ENCODE data around the gene TRPV4.

Gene TRPV4

DNA sequence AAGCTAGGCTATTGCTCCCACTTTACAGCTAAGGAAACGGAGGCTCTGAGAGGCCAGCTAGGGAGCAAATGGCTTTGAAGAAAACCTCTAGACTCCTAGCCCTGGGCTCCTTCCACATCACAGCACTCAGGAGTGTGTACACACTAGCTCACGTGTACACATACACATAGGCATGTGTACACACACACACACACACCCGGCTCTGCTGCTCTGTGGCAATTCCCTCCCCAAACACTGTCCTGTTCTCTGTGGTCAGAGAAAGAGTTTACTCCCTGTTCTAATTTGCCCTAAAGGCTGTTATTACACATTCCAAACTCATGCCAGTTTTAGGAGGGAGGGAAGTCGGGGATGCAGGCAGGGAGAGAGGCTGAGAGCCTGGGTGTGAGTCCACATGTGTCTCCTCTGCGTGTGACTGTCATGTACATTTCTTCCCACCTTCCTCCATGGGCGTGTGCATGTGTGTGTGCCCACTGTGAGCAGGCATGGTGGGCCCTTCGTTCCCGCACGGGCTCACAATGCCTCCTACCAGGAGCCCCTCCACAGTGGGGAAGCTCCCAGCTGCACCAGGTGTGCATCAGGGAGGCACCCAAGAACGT lies 14.2 kb downstream of the TRPV4 start:
- Histone ChIP-seq H3K4me1 (ENCODE audit: control insufficient read depth in 2 of 2, insufficient read depth in 2 of 2, low read length in 2 of 2) (no peaks in the 10 kb centered on the region), H3K9ac (ENCODE audit: low read depth in 1 of 2, low read length in 2 of 2) (no peak overlapping the region), H3K36me3 (ENCODE audit: control insufficient read depth in 2 of 2, insufficient read depth in 2 of 2, low read length in 2 of 2) (no peaks in the 10 kb centered on the region), H3K27me3 (ENCODE audit: control insufficient read depth in 2 of 2, insufficient read depth in 2 of 2, low read length in 2 of 2) (peaks cover 0 to 2% of the 10 kb centered on the region in 2 donors), H3K4me3 (ENCODE audit: low read length in 2 of 2) (no peak overlapping the region), H3K27ac (ENCODE audit: low read depth in 2 of 2, low read length in 2 of 2) (no peak overlapping the region), H3K9me3 (ENCODE audit: control insufficient read depth in 2 of 2, low read length in 2 of 2) (no peaks in the 10 kb centered on the region)

- peaks cover 0 to 2% of the 10 kb centered on the region in 2 donors for H3K27me3 ChIP-seq (ENCODE audit: control insufficient read depth in 2 of 2, insufficient read depth in 2 of 2, low read length in 2 of 2)
- H3K27ac ChIP-seq (ENCODE audit: low read depth in 2 of 2, low read length in 2 of 2), result no peak overlapping the region
- no peak overlapping the region for H3K4me3 ChIP-seq (ENCODE audit: low read length in 2 of 2)
- H3K36me3 ChIP-seq (ENCODE audit: control insufficient read depth in 2 of 2, insufficient read depth in 2 of 2, low read length in 2 of 2), result no peaks in the 10 kb centered on the region
- H3K9me3 ChIP-seq (ENCODE audit: control insufficient read depth in 2 of 2, low read length in 2 of 2), result no peaks in the 10 kb centered on the region
- no peaks in the 10 kb centered on the region for H3K4me1 ChIP-seq (ENCODE audit: control insufficient read depth in 2 of 2, insufficient read depth in 2 of 2, low read length in 2 of 2)
- H3K9ac ChIP-seq (ENCODE audit: low read depth in 1 of 2, low read length in 2 of 2), result no peak overlapping the region
Measured at GRCh38 chr12:109818253-109818652, 14.9 kb downstream of the TRPV4 start.

GRCh38 chr12:109817627-109818231 lies 15.5 kb downstream of the TRPV4 start:
- Histone ChIP-seq H3K27ac (ENCODE audit: low read depth in 2 of 2, low read length in 2 of 2) (no peak overlapping the region), H3K9me3 (ENCODE audit: control insufficient read depth in 2 of 2, low read length in 2 of 2) (no peaks in the 10 kb centered on the region), H3K4me3 (ENCODE audit: low read length in 2 of 2) (no peak overlapping the region), H3K36me3 (ENCODE audit: control insufficient read depth in 2 of 2, insufficient read depth in 2 of 2, low read length in 2 of 2) (no peaks in the 10 kb centered on the region), H3K9ac (ENCODE audit: low read depth in 1 of 2, low read length in 2 of 2) (no peak overlapping the region), H3K27me3 (ENCODE audit: control insufficient read depth in 2 of 2, insufficient read depth in 2 of 2, low read length in 2 of 2) (peaks cover 0 to 2% of the 10 kb centered on the region in 2 donors), H3K4me1 (ENCODE audit: control insufficient read depth in 2 of 2, insufficient read depth in 2 of 2, low read length in 2 of 2) (no peaks in the 10 kb centered on the region)

GRCh38 chr12:109816870-109817269 lies 16.3 kb downstream of the TRPV4 start:
- Histone ChIP-seq H3K27ac (ENCODE audit: low read depth in 2 of 2, low read length in 2 of 2) (no peak overlapping the region), H3K36me3 (ENCODE audit: control insufficient read depth in 2 of 2, insufficient read depth in 2 of 2, low read length in 2 of 2) (no peaks in the 10 kb centered on the region), H3K4me1 (ENCODE audit: control insufficient read depth in 2 of 2, insufficient read depth in 2 of 2, low read length in 2 of 2) (no peaks in the 10 kb centered on the region), H3K9me3 (ENCODE audit: control insufficient read depth in 2 of 2, low read length in 2 of 2) (no peaks in the 10 kb centered on the region), H3K4me3 (ENCODE audit: low read length in 2 of 2) (no peak overlapping the region), H3K27me3 (ENCODE audit: control insufficient read depth in 2 of 2, insufficient read depth in 2 of 2, low read length in 2 of 2) (peaks cover 0 to 2% of the 10 kb centered on the region in 2 donors), H3K9ac (ENCODE audit: low read depth in 1 of 2, low read length in 2 of 2) (no peak overlapping the region)

- H3K9ac ChIP-seq (ENCODE audit: low read depth in 1 of 2, low read length in 2 of 2), result no peak overlapping the region
- no peak overlapping the region for H3K27ac ChIP-seq (ENCODE audit: low read depth in 2 of 2, low read length in 2 of 2)
- H3K4me3 ChIP-seq (ENCODE audit: low read length in 2 of 2), result no peak overlapping the region
- H3K4me1 ChIP-seq (ENCODE audit: control insufficient read depth in 2 of 2, insufficient read depth in 2 of 2, low read length in 2 of 2), result no peaks in the 10 kb centered on the region
- no peaks in the 10 kb centered on the region for H3K9me3 ChIP-seq (ENCODE audit: control insufficient read depth in 2 of 2, low read length in 2 of 2)
- peaks cover 0 to 2% of the 10 kb centered on the region in 2 donors for H3K27me3 ChIP-seq (ENCODE audit: control insufficient read depth in 2 of 2, insufficient read depth in 2 of 2, low read length in 2 of 2)
- no peaks in the 10 kb centered on the region for H3K36me3 ChIP-seq (ENCODE audit: control insufficient read depth in 2 of 2, insufficient read depth in 2 of 2, low read length in 2 of 2)
Measured at GRCh38 chr12:109815757-109816617, 17.2 kb downstream of the TRPV4 start.

- Histone ChIP-seq H3K27ac (ENCODE audit: low read depth in 2 of 2, low read length in 2 of 2) (no peak overlapping the region), H3K4me3 (ENCODE audit: low read length in 2 of 2) (no peak overlapping the region), H3K36me3 (ENCODE audit: control insufficient read depth in 2 of 2, insufficient read depth in 2 of 2, low read length in 2 of 2) (no peaks in the 10 kb centered on the region), H3K9me3 (ENCODE audit: control insufficient read depth in 2 of 2, low read length in 2 of 2) (no peaks in the 10 kb centered on the region), H3K27me3 (ENCODE audit: control insufficient read depth in 2 of 2, insufficient read depth in 2 of 2, low read length in 2 of 2) (peaks cover 0 to 2% of the 10 kb centered on the region in 2 donors), H3K9ac (ENCODE audit: low read depth in 1 of 2, low read length in 2 of 2) (no peak overlapping the region), H3K4me1 (ENCODE audit: control insufficient read depth in 2 of 2, insufficient read depth in 2 of 2, low read length in 2 of 2) (no peaks in the 10 kb centered on the region)
Measured at GRCh38 chr12:109815225-109815624, 18.0 kb downstream of the TRPV4 start.

- Histone ChIP-seq H3K4me1 (ENCODE audit: control insufficient read depth in 2 of 2, insufficient read depth in 2 of 2, low read length in 2 of 2) (no peaks in the 10 kb centered on the region), H3K27ac (ENCODE audit: low read depth in 2 of 2, low read length in 2 of 2) (no peak overlapping the region), H3K9me3 (ENCODE audit: control insufficient read depth in 2 of 2, low read length in 2 of 2) (no peaks in the 10 kb centered on the region), H3K4me3 (ENCODE audit: low read length in 2 of 2) (no peak overlapping the region), H3K36me3 (ENCODE audit: control insufficient read depth in 2 of 2, insufficient read depth in 2 of 2, low read length in 2 of 2) (no peaks in the 10 kb centered on the region), H3K9ac (ENCODE audit: low read depth in 1 of 2, low read length in 2 of 2) (no peak overlapping the region), H3K27me3 (ENCODE audit: control insufficient read depth in 2 of 2, insufficient read depth in 2 of 2, low read length in 2 of 2) (no peaks in the 10 kb centered on the region)
Measured at GRCh38 chr12:109814600-109815150, 18.5 kb downstream of the TRPV4 start.

GRCh38 chr12:109813810-109814416 lies 19.3 kb downstream of the TRPV4 start:
- Histone ChIP-seq H3K36me3 (ENCODE audit: control insufficient read depth in 2 of 2, insufficient read depth in 2 of 2, low read length in 2 of 2) (no peaks in the 10 kb centered on the region), H3K4me3 (ENCODE audit: low read length in 2 of 2) (no peak overlapping the region), H3K9me3 (ENCODE audit: control insufficient read depth in 2 of 2, low read length in 2 of 2) (no peaks in the 10 kb centered on the region), H3K9ac (ENCODE audit: low read depth in 1 of 2, low read length in 2 of 2) (no peak overlapping the region), H3K4me1 (ENCODE audit: control insufficient read depth in 2 of 2, insufficient read depth in 2 of 2, low read length in 2 of 2) (no peaks in the 10 kb centered on the region), H3K27ac (ENCODE audit: low read depth in 2 of 2, low read length in 2 of 2) (no peak overlapping the region), H3K27me3 (ENCODE audit: control insufficient read depth in 2 of 2, insufficient read depth in 2 of 2, low read length in 2 of 2) (no peaks in the 10 kb centered on the region)

DNA sequence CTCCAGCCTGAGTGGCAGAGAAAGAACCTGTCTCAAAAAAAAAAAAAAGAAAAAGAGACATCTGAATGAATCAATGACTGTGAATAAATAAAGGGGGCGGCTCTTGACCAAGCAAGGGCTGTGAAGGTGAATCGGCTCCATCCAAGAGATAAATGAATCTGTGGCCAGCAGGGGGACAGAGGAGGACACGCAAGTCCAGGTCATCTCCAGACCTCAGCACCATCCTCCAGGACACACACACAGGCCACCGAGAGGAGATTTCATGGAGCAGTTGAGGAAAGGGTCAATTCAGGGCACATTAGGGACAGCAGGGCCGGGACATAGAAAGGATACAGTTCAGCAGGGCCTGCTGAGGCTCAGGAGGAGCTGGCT lies 21.6 kb downstream of the TRPV4 start:
- H3K4me1 ChIP-seq (ENCODE audit: control insufficient read depth in 2 of 2, insufficient read depth in 2 of 2, low read length in 2 of 2), result no peaks in the 10 kb centered on the region
- H3K9me3 ChIP-seq (ENCODE audit: control insufficient read depth in 2 of 2, low read length in 2 of 2), result no peaks in the 10 kb centered on the region
- H3K36me3 ChIP-seq (ENCODE audit: control insufficient read depth in 2 of 2, insufficient read depth in 2 of 2, low read length in 2 of 2), result no peaks in the 10 kb centered on the region
- H3K4me3 ChIP-seq (ENCODE audit: low read length in 2 of 2), result no peak overlapping the region
- H3K27me3 ChIP-seq (ENCODE audit: control insufficient read depth in 2 of 2, insufficient read depth in 2 of 2, low read length in 2 of 2), result no peaks in the 10 kb centered on the region
- H3K9ac ChIP-seq (ENCODE audit: low read depth in 1 of 2, low read length in 2 of 2), result no peak overlapping the region
- no peak overlapping the region for H3K27ac ChIP-seq (ENCODE audit: low read depth in 2 of 2, low read length in 2 of 2)
